Activated T-helper 9 cell treated with anti-CD3 and anti-CD28 coated beads, Interleukin-2, amount 50 U/mL, for 16 hours (primary cell): ENCODE data around the gene SLX9.
A peak's percentile ranks its signal among the peaks of the same experiment; 100 is the strongest.

Experiments
- DNase-seq: peaks from one replicate; pipeline ENCODE4 v3.0.0-alpha.2; 2020; ENCODE audit warnings: low read depth

SLX9 gene

GRCh38 chr21:44939532-44940115 is at the start of gene SLX9:
SLX9 (plus strand) TSS chr21:44940029; CDS start chr21:44940058, 29 bp downstream.
- DNase-seq = peak; percentile 74

- no peak for DNase-seq
Measured at GRCh38 chr21:44890338-44890931, 49.4 kb upstream of the SLX9 start.

GRCh38 chr21:44890961-44891541 is 48.8 kb upstream of the SLX9 start:
- DNase-seq = no peak

- no peak for DNase-seq
Measured at GRCh38 chr21:44891631-44892031, 48.2 kb upstream of the SLX9 start.

- no peak for DNase-seq
Measured at GRCh38 chr21:44892095-44892494, 47.7 kb upstream of the SLX9 start.

GRCh38 chr21:44892536-44893277 is 47.1 kb upstream of the SLX9 start:
- peak; percentile 66 for DNase-seq

- no peak for DNase-seq
Measured at GRCh38 chr21:44893278-44893556, 46.6 kb upstream of the SLX9 start.

- DNase-seq = no peak
Measured at GRCh38 chr21:44893948-44894656, 45.7 kb upstream of the SLX9 start.

- no peak for DNase-seq
Measured at GRCh38 chr21:44894687-44895302, 45.0 kb upstream of the SLX9 start.

GRCh38 chr21:44895859-44896258 is 44.0 kb upstream of the SLX9 start:
- no peak for DNase-seq

GRCh38 chr21:44896561-44897286 is 43.1 kb upstream of the SLX9 start:
- no peak for DNase-seq

- no peak for DNase-seq
Measured at GRCh38 chr21:44897326-44898010, 42.4 kb upstream of the SLX9 start.

- no peak for DNase-seq
Measured at GRCh38 chr21:44898011-44898488, 41.8 kb upstream of the SLX9 start.

GRCh38 chr21:44898851-44899767 is 40.7 kb upstream of the SLX9 start:
- no peak for DNase-seq

- DNase-seq = no peak
Measured at GRCh38 chr21:44899768-44900558, 39.9 kb upstream of the SLX9 start.

- no peak for DNase-seq
Measured at GRCh38 chr21:44900559-44901251, 39.1 kb upstream of the SLX9 start.

- DNase-seq = no peak
Measured at GRCh38 chr21:44901391-44902074, 38.3 kb upstream of the SLX9 start.
